ENCODE data around the gene SORCS3. TPM values are rescaled to one million over a fixed set of nuclear protein-coding genes. Genes with fewer than 3 reads are reported as not detected.

SORCS3 gene
- total RNA-seq, 4 donors from 2014 or later: not detected

- no peak overlapping the region for H3K27ac ChIP-seq
- no peaks in the 10 kb centered on the region for H3K36me3 ChIP-seq
- in situ Hi-C loops (cut with MboI; ENCODE audit: low sequenced_read_pairs in 4 of 4): loop anchor here in 1 of 4 donors (25.0 kb wide), 1 partner anchor 108 kb away; no protein-coding TSS in a partner anchor
- no peak for TF ChIP-seq POLR2A (IDR thresholded peaks at IDR 0.05)
- TF ChIP-seq, protein P1, sequence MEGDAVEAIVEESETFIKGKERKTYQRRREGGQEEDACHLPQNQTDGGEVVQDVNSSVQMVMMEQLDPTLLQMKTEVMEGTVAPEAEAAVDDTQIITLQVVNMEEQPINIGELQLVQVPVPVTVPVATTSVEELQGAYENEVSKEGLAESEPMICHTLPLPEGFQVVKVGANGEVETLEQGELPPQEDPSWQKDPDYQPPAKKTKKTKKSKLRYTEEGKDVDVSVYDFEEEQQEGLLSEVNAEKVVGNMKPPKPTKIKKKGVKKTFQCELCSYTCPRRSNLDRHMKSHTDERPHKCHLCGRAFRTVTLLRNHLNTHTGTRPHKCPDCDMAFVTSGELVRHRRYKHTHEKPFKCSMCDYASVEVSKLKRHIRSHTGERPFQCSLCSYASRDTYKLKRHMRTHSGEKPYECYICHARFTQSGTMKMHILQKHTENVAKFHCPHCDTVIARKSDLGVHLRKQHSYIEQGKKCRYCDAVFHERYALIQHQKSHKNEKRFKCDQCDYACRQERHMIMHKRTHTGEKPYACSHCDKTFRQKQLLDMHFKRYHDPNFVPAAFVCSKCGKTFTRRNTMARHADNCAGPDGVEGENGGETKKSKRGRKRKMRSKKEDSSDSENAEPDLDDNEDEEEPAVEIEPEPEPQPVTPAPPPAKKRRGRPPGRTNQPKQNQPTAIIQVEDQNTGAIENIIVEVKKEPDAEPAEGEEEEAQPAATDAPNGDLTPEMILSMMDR (IDR thresholded peaks at IDR 0.05 in 4 of 5, conservative IDR thresholded peaks at IDR 0.05 in 1 of 5): no peak
- intact Hi-C loops (cut with DNase I; ENCODE audit: low total_unique reads): no loop called here
- H3K4me3 ChIP-seq: no peak overlapping the region
- no peaks in the 10 kb centered on the region for H3K9me3 ChIP-seq
- H3K27me3 ChIP-seq: no peaks in the 10 kb centered on the region
- DNase-seq (no peak), ATAC-seq (no peak)
- H3K4me1 ChIP-seq: no peaks in the 10 kb centered on the region
Measured at GRCh38 chr10:105279101-105279500, 638.0 kb downstream of the SORCS3 start.

- TF ChIP-seq, protein P1 (IDR thresholded peaks at IDR 0.05 in 4 of 5, conservative IDR thresholded peaks at IDR 0.05 in 1 of 5): no peak
- no peak for TF ChIP-seq POLR2A (IDR thresholded peaks at IDR 0.05)
- H3K36me3 ChIP-seq: no peaks in the 10 kb centered on the region
- no peak overlapping the region for H3K4me3 ChIP-seq
- in situ Hi-C loops (cut with MboI; ENCODE audit: low sequenced_read_pairs in 4 of 4): loop anchor here in 1 of 4 donors (25.0 kb wide), 1 partner anchor 106 kb away; no protein-coding TSS in a partner anchor
- no peaks in the 10 kb centered on the region for H3K4me1 ChIP-seq
- no peak overlapping the region for H3K27ac ChIP-seq
- no peaks in the 10 kb centered on the region for H3K9me3 ChIP-seq
- ATAC-seq (no peak), DNase-seq (no peak)
- no peaks in the 10 kb centered on the region for H3K27me3 ChIP-seq
- intact Hi-C loops (cut with DNase I; ENCODE audit: low total_unique reads): no loop called here
Measured at GRCh38 chr10:105280895-105281294, 639.8 kb downstream of the SORCS3 start.

DNA sequence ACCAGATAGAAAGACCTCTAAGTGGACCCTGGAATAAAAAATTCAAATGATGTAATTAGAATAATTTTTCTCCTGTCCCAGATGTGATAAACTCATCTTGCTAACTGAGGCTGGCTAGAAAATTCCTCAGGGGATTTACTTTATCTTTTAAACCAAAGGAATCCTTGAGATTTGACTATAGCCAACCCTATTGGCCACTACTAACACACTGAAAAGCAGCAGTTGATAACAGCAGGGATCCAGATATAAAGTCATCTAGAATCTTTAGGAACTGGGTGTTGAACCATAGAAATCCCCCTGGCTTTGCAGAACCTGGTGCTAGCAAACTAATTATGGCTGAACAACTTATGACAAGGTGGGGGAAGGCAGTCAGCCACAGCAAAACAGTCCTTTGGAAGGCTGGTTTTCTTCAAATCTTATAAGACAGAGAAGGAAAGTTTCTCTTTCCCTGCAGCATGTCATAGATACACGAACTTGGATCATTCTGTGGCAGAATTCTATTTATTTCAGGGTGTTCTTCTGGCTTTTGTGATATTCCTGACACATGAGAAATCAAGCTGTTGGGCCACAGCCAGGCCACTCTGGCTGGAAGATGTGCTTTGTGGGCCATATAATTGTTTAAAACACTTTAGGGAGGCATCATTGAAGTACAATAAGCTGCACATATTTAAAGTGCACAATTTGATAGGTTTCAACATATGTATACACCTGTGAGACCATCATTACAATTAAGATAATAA is 643.6 kb downstream of the SORCS3 start:
- no peak overlapping the region for H3K27ac ChIP-seq
- in situ Hi-C loops (cut with MboI; ENCODE audit: low sequenced_read_pairs in 4 of 4): loop anchor here in 1 of 4 donors (25.0 kb wide), 1 partner anchor 103 kb away; no protein-coding TSS in a partner anchor
- H3K9me3 ChIP-seq: no peaks in the 10 kb centered on the region
- H3K4me3 ChIP-seq: no peak overlapping the region
- DNase-seq: no peak
- no peaks in the 10 kb centered on the region for H3K27me3 ChIP-seq
- TF ChIP-seq POLR2A (IDR thresholded peaks at IDR 0.05): no peak
- TF ChIP-seq, protein P1 (IDR thresholded peaks at IDR 0.05 in 4 of 5, conservative IDR thresholded peaks at IDR 0.05 in 1 of 5): no peak
- intact Hi-C loops (cut with DNase I; ENCODE audit: low total_unique reads): no loop called here
- H3K36me3 ChIP-seq: no peaks in the 10 kb centered on the region
- ATAC-seq: no peak
- H3K4me1 ChIP-seq: no peaks in the 10 kb centered on the region

GRCh38 chr10:105288026-105288425 is 646.9 kb downstream of the SORCS3 start:
- no peak overlapping the region for H3K27ac ChIP-seq
- H3K4me3 ChIP-seq: no peak overlapping the region
- TF ChIP-seq, protein P1 (IDR thresholded peaks at IDR 0.05 in 4 of 5, conservative IDR thresholded peaks at IDR 0.05 in 1 of 5): no peak
- TF ChIP-seq POLR2A (IDR thresholded peaks at IDR 0.05): no peak
- no peaks in the 10 kb centered on the region for H3K4me1 ChIP-seq
- no peaks in the 10 kb centered on the region for H3K27me3 ChIP-seq
- intact Hi-C loops (cut with DNase I; ENCODE audit: low total_unique reads): no loop called here
- DNase-seq: no peak
- H3K9me3 ChIP-seq: no peaks in the 10 kb centered on the region
- no peak for ATAC-seq
- in situ Hi-C loops (cut with MboI; ENCODE audit: low sequenced_read_pairs in 4 of 4): loop anchor here in 1 of 4 donors (25.0 kb wide), 1 partner anchor 99 kb away; no protein-coding TSS in a partner anchor
- H3K36me3 ChIP-seq: no peaks in the 10 kb centered on the region
